OCI-M1 (cell line): ENCODE data around the gene DOCK6.

Experiments used
- DNase-seq: peaks from one replicate; lab custom pipeline; 2025; lab: John Stamatoyannopoulos, UW

The DOCK6 gene

DNA sequence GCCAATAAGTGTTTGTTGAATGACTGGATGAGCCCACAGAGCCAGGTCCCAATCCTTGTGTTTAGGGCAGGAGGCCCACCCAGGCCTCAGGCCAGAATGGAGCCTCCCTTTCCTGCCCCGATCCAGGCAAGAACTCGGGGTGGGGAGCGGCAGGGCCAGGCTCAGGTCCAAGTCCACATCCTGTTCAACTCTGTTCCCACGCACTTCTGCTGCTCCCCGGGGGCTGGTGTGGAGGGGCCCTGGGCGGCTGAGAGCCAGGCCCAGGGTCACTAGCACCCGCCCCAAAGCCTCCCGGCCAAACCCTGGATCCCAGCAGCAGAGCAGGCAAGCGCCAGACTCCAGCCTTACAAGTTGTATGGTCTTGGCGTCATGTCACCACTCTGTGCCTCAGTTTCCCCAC, 14.9 kb downstream of the DOCK6 start:
- no peak for DNase-seq

- no peak for DNase-seq
Measured at GRCh38 chr19:11246941-11247340, 15.4 kb downstream of the DOCK6 start.

- DNase-seq, result no peak
Measured at GRCh38 chr19:11244846-11245589, 17.3 kb downstream of the DOCK6 start.

DNA sequence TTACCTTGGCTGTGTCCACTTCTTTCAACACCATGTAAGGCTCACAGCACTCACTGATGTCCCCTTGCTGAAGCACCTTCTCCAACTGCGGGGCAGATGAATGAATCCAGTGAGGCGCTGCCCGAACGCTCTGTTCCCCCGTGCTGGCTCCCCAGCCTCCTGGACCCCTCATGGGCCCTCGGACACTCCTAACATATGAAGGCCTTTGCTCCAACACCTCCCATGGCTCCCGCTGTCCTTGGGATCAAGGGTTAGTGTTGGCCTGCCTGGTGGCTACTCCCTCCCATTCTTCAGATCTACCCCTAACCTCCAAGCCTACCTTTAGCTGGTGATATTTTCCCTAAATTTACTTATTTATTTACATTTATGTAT, 18.5 kb downstream of the DOCK6 start:
- DNase-seq, result no peak

GRCh38 chr19:11242864-11243797, 19.2 kb downstream of the DOCK6 start:
- peak; percentile 98 for DNase-seq

GRCh38 chr19:11242025-11242424, 20.3 kb downstream of the DOCK6 start:
- no peak for DNase-seq

DNA sequence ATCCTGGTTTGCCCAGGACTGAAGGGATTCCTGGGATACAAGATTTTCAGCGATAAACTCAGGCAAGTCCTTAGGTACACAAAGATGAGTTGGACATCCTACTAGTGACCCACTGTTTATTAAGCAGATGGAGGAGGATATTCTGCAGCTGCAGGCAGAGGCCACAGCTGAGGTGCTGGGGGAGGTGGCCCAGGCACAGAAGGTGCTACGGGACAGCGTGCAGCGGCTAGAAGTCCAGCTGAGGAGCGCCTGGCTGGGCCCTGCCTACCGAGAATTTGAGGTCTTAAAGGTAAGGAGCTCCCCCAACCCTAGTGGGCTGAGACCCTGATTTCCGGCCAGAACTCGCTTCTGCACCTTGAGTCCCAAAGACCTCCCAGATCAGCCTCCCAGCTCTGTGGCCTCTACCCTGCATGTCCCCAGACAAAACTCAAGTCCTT, 22.3 kb downstream of the DOCK6 start:
- no peak for DNase-seq

DNA sequence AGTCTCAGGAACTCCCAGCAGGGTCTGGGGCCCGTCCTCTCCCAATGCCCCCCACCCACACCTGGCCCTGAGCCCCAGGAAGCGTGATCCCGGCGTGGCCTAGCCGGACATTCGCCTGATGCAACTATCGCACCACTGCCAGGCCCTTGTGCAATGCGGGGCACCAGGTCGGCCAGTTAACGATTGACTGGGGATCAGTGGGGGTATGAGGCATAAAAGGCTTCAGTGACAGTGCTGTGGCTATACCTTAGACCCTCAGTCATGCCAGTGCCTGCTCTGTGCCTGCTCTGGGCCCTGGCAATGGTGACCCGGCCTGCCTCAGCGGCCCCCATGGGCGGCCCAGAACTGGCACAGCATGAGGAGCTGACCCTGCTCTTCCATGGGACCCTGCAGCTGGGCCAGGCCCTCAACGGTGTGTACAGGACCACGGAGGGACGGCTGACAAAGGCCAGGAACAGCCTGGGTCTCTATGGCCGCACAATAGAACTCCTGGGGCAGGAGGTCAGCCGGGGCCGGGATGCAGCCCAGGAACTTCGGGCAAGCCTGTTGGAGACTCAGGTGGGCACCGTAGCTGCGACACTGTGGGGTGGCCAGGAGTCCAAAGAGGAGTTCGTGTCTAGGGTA, 22.8 kb downstream of the DOCK6 start, which contains the start of gene ANGPTL8:
ANGPTL8 (plus strand) TSS at position 243 of the 624 bp plus-strand sequence; CDS start at position 262, 19 bp downstream.
- no peak for DNase-seq

DNA sequence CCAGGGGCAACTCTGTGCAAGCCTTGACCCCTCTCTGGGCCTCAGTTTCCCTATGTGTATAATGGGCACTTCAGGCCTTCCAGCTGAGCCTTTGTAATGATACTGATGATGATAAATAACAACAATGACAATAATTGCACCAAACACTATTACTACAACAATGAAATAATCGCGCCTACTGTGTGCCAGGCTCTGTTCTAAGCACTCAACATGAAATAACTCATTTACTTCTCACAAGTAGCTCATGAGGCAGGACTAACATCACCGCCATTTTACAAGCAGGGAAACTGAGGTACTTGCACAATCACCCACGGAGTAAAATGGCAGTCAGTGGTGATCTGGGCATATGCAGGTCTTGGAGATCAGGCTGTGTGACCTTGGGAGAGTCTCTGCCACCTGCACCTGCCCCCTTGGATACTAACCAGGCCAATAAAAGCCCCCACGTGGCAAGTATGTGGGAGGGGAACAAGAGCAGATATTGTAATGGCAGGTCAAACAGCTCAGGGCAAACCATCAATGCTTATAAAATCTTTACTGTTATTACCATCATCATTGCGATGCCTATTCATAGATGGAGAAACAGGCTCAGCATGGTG, 23.4 kb downstream of the DOCK6 start:
- no peak for DNase-seq

- DNase-seq, result no peak
Measured at GRCh38 chr19:11238041-11238440, 24.3 kb downstream of the DOCK6 start.

- DNase-seq, result no peak
Measured at GRCh38 chr19:11237321-11237720, 25.0 kb downstream of the DOCK6 start.

DNA sequence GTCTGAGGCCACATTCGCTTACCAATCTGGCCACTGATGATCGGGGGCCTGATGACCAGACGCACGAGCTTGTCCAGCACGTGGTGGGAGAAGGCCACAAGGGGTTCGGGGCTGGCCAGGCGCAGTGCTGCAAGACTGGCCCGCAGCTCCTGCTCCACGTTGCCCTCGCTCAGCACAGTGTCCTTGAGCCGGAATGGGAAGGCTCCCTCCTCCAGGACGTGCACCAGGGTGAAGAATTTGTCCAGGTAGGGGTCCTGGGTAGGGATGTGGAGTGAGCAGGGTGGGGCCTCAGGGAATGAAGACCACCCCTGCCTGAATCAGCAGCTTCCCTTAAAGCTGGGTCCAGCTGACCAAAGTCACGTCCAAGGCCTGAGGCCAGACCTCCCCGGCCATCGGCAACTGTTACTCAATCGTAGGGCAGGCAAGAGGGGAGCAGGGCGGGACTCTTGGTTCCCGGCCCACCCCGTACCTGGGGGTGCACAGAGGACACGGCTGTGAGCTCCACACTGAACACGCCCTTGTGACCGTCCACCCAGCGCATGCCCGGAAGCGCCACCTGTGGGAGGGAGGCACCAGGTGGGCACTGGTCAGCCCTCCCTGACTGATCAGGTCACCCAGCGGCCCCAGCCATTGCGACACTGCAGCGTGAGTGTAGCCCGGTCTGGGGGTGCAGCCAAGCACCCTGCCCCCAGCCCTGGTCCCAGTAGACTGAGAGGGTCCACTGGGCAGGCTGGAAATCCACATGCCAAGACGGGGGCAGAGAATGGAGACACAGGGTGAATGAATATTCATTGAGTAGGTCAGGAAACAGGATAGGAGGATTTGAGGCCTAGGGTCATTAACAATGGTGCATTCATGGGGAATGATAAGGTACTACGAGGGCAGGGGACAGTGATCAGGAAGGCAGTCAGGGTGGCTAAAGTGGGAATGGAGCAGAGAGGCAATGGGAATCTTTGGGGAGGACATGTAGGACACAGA, 25.7 kb downstream of the DOCK6 start:
- no peak for DNase-seq

- peak; percentile 44 for DNase-seq
Measured at GRCh38 chr19:11234486-11235075, 27.7 kb downstream of the DOCK6 start.

- no peak for DNase-seq
Measured at GRCh38 chr19:11233073-11233472, 29.3 kb downstream of the DOCK6 start.

DNA sequence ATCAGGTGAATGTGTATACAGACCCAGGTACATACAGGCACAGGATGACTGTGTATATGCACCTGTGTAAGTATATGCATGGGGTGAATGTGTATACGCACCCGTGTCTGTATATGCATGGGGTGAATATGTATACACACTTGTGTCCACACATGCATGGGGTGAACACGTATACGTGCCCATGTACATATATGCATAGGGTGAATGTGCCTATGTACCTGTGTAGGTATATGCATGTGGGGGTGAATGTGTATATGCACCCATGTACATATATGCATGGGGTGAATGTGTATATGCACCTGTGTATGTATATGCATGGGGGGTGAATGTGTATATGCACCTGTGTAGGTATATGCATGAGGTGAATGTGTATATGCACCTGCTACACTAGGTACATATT, 29.8 kb downstream of the DOCK6 start:
- DNase-seq, result no peak

- no peak for DNase-seq
Measured at GRCh38 chr19:11230621-11231386, 31.5 kb downstream of the DOCK6 start.

DNA sequence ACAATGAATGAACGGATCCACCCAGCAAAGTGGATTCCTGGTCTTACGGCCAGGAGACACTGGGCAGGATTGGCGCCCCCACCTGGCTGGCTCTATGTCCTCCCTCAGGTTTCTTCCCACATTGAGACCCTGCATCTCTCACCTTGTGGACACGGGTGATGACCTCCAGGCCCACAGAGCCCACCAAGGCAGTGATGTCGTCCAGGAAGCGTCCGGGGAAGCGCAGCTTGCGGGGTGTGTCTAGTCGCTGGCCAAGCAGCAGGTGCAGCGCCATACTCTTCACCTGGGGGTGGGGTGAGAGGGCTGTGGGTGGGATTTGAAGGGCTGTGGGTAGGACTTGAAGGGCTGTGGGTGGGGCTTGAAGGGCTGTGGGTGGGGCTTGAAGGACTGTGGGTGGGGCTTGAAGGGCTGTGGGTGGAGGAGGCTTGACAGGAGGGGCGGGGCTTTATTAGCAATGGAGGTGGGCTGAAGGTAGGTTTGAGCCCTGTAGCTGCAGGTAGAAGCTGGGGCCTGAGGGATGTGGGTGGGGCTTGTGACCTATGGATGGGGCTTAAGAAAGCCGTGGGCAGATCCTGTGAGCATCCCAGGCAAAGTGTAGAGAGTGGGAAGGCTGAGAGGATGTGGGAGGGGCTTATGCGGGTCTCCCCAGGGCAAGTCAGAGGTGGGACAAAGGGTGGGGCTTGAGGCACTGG, 35.0 kb downstream of the DOCK6 start:
- DNase-seq, result peak; percentile 52

DNA sequence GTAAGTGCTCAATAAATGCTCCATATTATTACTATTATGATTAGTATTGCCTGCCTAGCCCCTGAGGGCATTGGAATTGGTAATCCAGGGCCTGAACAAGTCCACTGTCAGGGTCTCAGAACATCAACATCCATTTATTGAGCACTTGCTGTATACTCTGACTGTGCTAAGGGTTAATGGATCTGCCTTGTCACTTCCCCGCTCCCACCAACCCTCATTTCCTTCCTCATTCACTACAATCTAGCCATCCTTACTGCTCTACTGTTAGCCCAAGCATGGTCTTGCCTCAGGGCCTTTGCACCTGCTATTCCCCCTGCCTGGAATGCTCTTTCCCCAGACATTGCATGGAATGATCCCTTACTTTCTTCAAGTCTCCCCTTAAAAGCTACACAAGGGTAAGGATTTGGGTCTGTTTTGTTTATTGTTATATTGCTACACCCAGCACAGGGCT, 35.6 kb downstream of the DOCK6 start:
- DNase-seq, result no peak

DNA sequence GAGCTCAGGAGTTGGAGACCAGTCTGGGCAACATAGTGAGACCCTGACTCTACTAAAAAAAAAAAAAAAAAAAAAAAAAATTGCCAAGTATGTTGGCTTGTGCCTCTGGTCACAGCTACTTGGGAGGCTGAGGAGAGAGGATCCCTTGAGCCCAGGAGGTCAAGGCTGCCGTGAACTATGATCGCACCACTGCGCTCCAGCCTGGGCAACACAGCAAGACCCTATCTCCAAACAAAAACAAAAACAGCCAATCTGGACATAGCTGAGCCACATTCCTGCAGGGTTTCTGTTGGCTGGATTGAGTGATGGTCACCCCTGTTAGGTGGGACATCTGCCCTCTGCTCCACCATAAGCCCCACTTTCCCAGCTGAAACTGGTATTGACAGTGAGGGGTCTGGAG, 36.5 kb downstream of the DOCK6 start:
- no peak for DNase-seq
